Progenitor cell of endocrine pancreas (in vitro differentiated cells): Measurements from ENCODE around the gene BOD1L1. TPM values are rescaled to one million over a fixed set of nuclear protein-coding genes. Genes with fewer than 3 reads are reported as not detected.

Experiments
- DNase-seq: peaks from one replicate; pipeline ENCODE4 v3.0.0; 2021; ENCODE audit warnings: low spot score; ENCODE audit not compliant: unreplicated experiment
- H3K27ac Mint-ChIP-seq: 2 replicates; pipeline ENCODE4 v1.8.0; 2021; ENCODE audit warnings: mild to moderate bottlenecking, moderate library complexity, mixed read lengths
- H3K27me3 Mint-ChIP-seq: 2 replicates; pipeline ENCODE4 v1.8.0; 2021; ENCODE audit warnings: mixed read lengths
- H3K36me3 Mint-ChIP-seq: 2 replicates; pipeline ENCODE4 v1.8.0; 2022; ENCODE audit warnings: mixed read lengths; ENCODE audit not compliant: insufficient read depth
- H3K4me1 Mint-ChIP-seq: 2 replicates; pipeline ENCODE4 v1.8.0; 2021; ENCODE audit warnings: low read depth, mixed read lengths
- H3K4me3 Mint-ChIP-seq: 2 replicates; pipeline ENCODE4 v1.8.0; 2021; ENCODE audit warnings: low read depth, mild to moderate bottlenecking, moderate library complexity, mixed read lengths
- H3K9me3 Mint-ChIP-seq: 2 replicates; pipeline ENCODE4 v1.8.0; 2021; ENCODE audit warnings: low read depth, mixed read lengths
- total RNA-seq: library from RNA; stranded (reverse); gene quantifications from 2 replicates; pipeline ENCODE4 v1.2.1, GENCODE V29; 2021
- TF ChIP-seq, protein P1 (sequence below): fragments of 200-600 bp; sonication (generic); IDR thresholded peaks from one replicate; pipeline ENCODE4 v1.5.0; 2021; ENCODE audit warnings: antibody characterized with exemption, mild to moderate bottlenecking; ENCODE audit not compliant: unreplicated experiment

The BOD1L1 gene
- total RNA-seq, 1 donor from 2014 or later = 42.1 TPM

DNA sequence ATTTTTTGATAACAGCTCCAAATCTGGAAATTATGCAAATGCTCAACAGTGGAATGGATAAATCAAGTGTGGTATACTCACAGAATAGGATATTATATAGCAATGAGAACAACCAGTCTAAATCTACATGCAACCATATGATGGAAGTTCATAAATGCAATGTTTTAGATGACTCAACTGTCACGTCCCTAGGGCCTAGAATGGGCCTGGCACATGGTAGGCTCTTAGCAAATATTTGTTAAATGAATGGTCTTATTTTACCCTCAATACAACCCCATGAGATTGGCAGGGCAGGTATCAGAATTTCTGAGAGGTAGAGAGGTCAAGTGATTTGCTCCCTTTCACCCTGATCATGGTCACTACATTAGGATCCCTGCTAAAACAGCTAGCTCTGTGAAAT lies 68.6 kb downstream of the BOD1L1 start:
- Mint-ChIP-seq H3K4me3 (no peak overlapping the region), H3K36me3 (no peaks in the 10 kb centered on the region), H3K27ac (no peak overlapping the region), H3K9me3 (no peaks in the 10 kb centered on the region), H3K27me3 (no peaks in the 10 kb centered on the region), H3K4me1 (no peaks in the 10 kb centered on the region)
- TF ChIP-seq, protein P1, sequence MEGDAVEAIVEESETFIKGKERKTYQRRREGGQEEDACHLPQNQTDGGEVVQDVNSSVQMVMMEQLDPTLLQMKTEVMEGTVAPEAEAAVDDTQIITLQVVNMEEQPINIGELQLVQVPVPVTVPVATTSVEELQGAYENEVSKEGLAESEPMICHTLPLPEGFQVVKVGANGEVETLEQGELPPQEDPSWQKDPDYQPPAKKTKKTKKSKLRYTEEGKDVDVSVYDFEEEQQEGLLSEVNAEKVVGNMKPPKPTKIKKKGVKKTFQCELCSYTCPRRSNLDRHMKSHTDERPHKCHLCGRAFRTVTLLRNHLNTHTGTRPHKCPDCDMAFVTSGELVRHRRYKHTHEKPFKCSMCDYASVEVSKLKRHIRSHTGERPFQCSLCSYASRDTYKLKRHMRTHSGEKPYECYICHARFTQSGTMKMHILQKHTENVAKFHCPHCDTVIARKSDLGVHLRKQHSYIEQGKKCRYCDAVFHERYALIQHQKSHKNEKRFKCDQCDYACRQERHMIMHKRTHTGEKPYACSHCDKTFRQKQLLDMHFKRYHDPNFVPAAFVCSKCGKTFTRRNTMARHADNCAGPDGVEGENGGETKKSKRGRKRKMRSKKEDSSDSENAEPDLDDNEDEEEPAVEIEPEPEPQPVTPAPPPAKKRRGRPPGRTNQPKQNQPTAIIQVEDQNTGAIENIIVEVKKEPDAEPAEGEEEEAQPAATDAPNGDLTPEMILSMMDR = no peak
- DNase-seq = no peak

GRCh38 chr4:13555325-13555724 lies 72.2 kb downstream of the BOD1L1 start:
- TF ChIP-seq, protein P1 = no peak
- no peaks in the 10 kb centered on the region for H3K4me1 Mint-ChIP-seq
- H3K36me3 Mint-ChIP-seq = no peaks in the 10 kb centered on the region
- peaks cover 4% of the 10 kb centered on the region for H3K9me3 Mint-ChIP-seq
- H3K27me3 Mint-ChIP-seq = peaks cover 22% of the 10 kb centered on the region
- no peak for DNase-seq
- H3K4me3 Mint-ChIP-seq = no peak overlapping the region
- no peak overlapping the region for H3K27ac Mint-ChIP-seq

- peaks cover 34% of the 10 kb centered on the region for H3K27me3 Mint-ChIP-seq
- H3K27ac Mint-ChIP-seq = no peak overlapping the region
- H3K4me1 Mint-ChIP-seq = peaks cover 3% of the 10 kb centered on the region
- no peak overlapping the region for H3K4me3 Mint-ChIP-seq
- DNase-seq = no peak
- H3K9me3 Mint-ChIP-seq = peaks cover 4% of the 10 kb centered on the region
- TF ChIP-seq, protein P1 = no peak
- no peaks in the 10 kb centered on the region for H3K36me3 Mint-ChIP-seq
These were observed 74.4 kb downstream of the BOD1L1 start for GRCh38 chr4:13553081-13553480.

GRCh38 chr4:13548984-13549546 lies 78.5 kb downstream of the BOD1L1 start:
- TF ChIP-seq, protein P1 = peak; percentile 95
- DNase-seq = peak; percentile 85
- Mint-ChIP-seq H3K4me3 (peak overlapping the region; percentile 76), H3K27me3 (peaks cover 55% of the 10 kb centered on the region), H3K4me1 (peaks cover 5% of the 10 kb centered on the region), H3K36me3 (no peaks in the 10 kb centered on the region), H3K9me3 (peaks cover 4% of the 10 kb centered on the region), H3K27ac (peak overlapping the region; percentile 87)

- Mint-ChIP-seq H3K27ac (peak overlapping the region; percentile 87), H3K27me3 (peaks cover 56% of the 10 kb centered on the region)
- DNase-seq = no peak
These were observed 79.2 kb downstream of the BOD1L1 start for GRCh38 chr4:13548059-13548983.

More at GRCh38 chr4:13548059-13548983, 79.2 kb downstream of the BOD1L1 start:
- peaks cover 5% of the 10 kb centered on the region for H3K4me1 Mint-ChIP-seq
- H3K9me3 Mint-ChIP-seq = peaks cover 4% of the 10 kb centered on the region
- no peaks in the 10 kb centered on the region for H3K36me3 Mint-ChIP-seq
- TF ChIP-seq, protein P1 = no peak
- H3K4me3 Mint-ChIP-seq = peak overlapping the region; percentile 76
